GM12878 (cell line): ENCODE measurements around the gene USP36. TPM values are rescaled to one million over a fixed set of nuclear protein-coding genes. Genes with fewer than 3 reads are reported as not detected.

Experiments used
- ATAC-seq: fragments of 200-7000 bp; cut with Tn5 transposase; 3 replicates; pipeline ENCODE4 v1.9.1; 2020; ENCODE audit warnings: mild to moderate bottlenecking, moderate library complexity
- BruUV-seq: library from RNA; stranded (reverse); fragments of 400-500 nt; replicated peaks from 2 replicates; lab custom pipeline; 2021; lab: Mats Ljungman, UMichigan
- CTCF ChIA-PET: fragments of 300-600 bp; sonication (Branson Sonifier 250); formaldehyde crosslinking; extraction: SDS; loops from one replicate; lab custom pipeline; 2021; ENCODE audit warnings: inconsistent platforms; lab: Yijun Ruan, JAX
- POLR2A ChIA-PET: fragments of 350-600 bp; formaldehyde crosslinking; extraction: SDS; loops from one replicate; lab custom pipeline; 2021; ENCODE audit warnings: inconsistent platforms; lab: Charles Lee
- RAD21 ChIA-PET: fragments of 300-600 bp; sonication (Branson Sonifier 250); formaldehyde crosslinking; loops from one replicate; lab custom pipeline; 2023; ENCODE audit warnings: antibody characterized with exemption; ENCODE audit not compliant: unreplicated experiment; lab: Charles Lee
- SMC1A ChIA-PET: fragments of 300-600 bp; sonication (Branson Sonifier 250); formaldehyde crosslinking; loops from one replicate; lab custom pipeline; 2023; ENCODE audit not compliant: unreplicated experiment, uncharacterized antibody; lab: Charles Lee
- DNase-seq: peaks from one replicate; pipeline ENCODE4 v3.0.0-alpha.2; 2011; ENCODE audit warnings: low read depth, low spot score
- FAIRE-seq: peaks from 3 replicates; lab custom pipeline; 2011; peaks lifted over from hg19 to GRCh38; lab: Jason Lieb, UNC
- H2AFZ ChIP-seq: 2 replicates; pipeline ENCODE4 v1.6.0; 2011; ENCODE audit warnings: low read depth, low read length, control low read depth; ENCODE audit not compliant: control insufficient read depth
- H3K27ac ChIP-seq: 2 replicates; pipeline ENCODE4 v1.5.1; 2011; ENCODE audit warnings: control low read depth; ENCODE audit not compliant: control insufficient read depth, insufficient read depth
- H3K27me3 ChIP-seq, 2 experiments: replicated peaks in 1 of 2; 2 replicates each; pipeline versions ENCODE4 v1.6.0 to v1.6.1; 2011; ENCODE audit warnings: low read length in 1 of 2; ENCODE audit not compliant: control insufficient read depth in 2 of 2, insufficient read depth in 2 of 2
- H3K36me3 ChIP-seq, 2 experiments: 2 replicates each; pipeline ENCODE4 v1.5.1; 2011; ENCODE audit warnings: low read length in 1 of 2; ENCODE audit not compliant: control insufficient read depth in 2 of 2, insufficient read depth in 2 of 2
- H3K4me1 ChIP-seq: 2 replicates; pipeline ENCODE4 v1.6.1; 2011; ENCODE audit warnings: mild to moderate bottlenecking, low read length, moderate library complexity, mixed read lengths; ENCODE audit not compliant: control insufficient read depth, insufficient read depth
- H3K4me2 ChIP-seq: 2 replicates; pipeline ENCODE4 v1.6.0; 2011; ENCODE audit warnings: control low read depth; ENCODE audit not compliant: control insufficient read depth, insufficient read depth
- H3K4me3 ChIP-seq: fragments of 200-600 bp; sonication (generic); 2 replicates; pipeline ENCODE4 v1.5.1; 2016
- H3K79me2 ChIP-seq: 2 replicates; pipeline ENCODE4 v1.6.0; 2011; ENCODE audit warnings: low read length; ENCODE audit not compliant: control insufficient read depth, insufficient read depth
- H3K9ac ChIP-seq: 2 replicates; pipeline ENCODE4 v1.8.0; 2011; ENCODE audit warnings: low read length, control low read depth, mixed read lengths; ENCODE audit not compliant: control insufficient read depth, insufficient read depth
- H3K9me3 ChIP-seq: replicated peaks from 3 replicates; pipeline ENCODE4 v1.5.1; 2011; ENCODE audit warnings: mild to moderate bottlenecking, low read length; ENCODE audit not compliant: control insufficient read depth, insufficient read depth
- H4K20me1 ChIP-seq: 2 replicates; pipeline ENCODE4 v1.6.0; 2011; ENCODE audit not compliant: control insufficient read depth, insufficient read depth
- CHD2 ChIP-seq: IDR thresholded peaks from 2 replicates; pipeline ENCODE4 v1.6.1; 2011; ENCODE audit warnings: low read depth, low read length, improper control_type of control experiment, borderline replicate concordance
- MEF2B ChIP-seq: fragments of 450-650 bp; IDR thresholded peaks from 2 replicates; pipeline ENCODE4 v1.6.1; 2018; ENCODE audit warnings: mild to moderate bottlenecking, moderate library complexity; ENCODE audit not compliant: partially characterized antibody, poor library complexity, severe bottlenecking
- NFIC ChIP-seq: IDR thresholded peaks from 2 replicates; pipeline ENCODE4 v1.6.1; 2012; ENCODE audit warnings: low read depth, mild to moderate bottlenecking, inconsistent platforms, low read length, moderate library complexity
- NR2F1 ChIP-seq: fragments of 450-650 bp; conservative IDR thresholded peaks from 2 replicates; pipeline ENCODE4 v1.6.1; 2017; ENCODE audit warnings: mild to moderate bottlenecking
- PAX8 ChIP-seq: fragments of 450-650 bp; IDR thresholded peaks from 2 replicates; pipeline ENCODE4 v1.6.1; 2017; ENCODE audit warnings: mild to moderate bottlenecking, moderate library complexity
- POLR2AphosphoS5 ChIP-seq: IDR thresholded peaks from 2 replicates; pipeline ENCODE4 v1.6.1; 2011; ENCODE audit warnings: mild to moderate bottlenecking, low read length, inconsistent platforms
- RUNX3 ChIP-seq: IDR thresholded peaks from 2 replicates; pipeline ENCODE4 v1.6.1; 2012; ENCODE audit warnings: low read length, inconsistent platforms
- WGBS: methylation state at CpG from one replicate; pipeline ENCODE4 v1.1.6; 2016; ENCODE audit warnings: low lambda C conversion rate; ENCODE audit not compliant: insufficient replicate concordance, insufficient coverage; ENCODE audit errors: missing lambda C conversion rate; 5-methylcytosine and 5-hydroxymethylcytosine counted together
- in situ Hi-C: fragments of 300-500 bp; cut with MboI; formaldehyde crosslinking; loops from 9 replicates; pipeline ENCODE4 v1.14.3; 2018; ENCODE audit warnings: mixed read lengths
- intact Hi-C: fragments of 100-400 bp; cut with micrococcal nuclease; formaldehyde crosslinking; loops from one replicate; pipeline ENCODE4 v1.14.2; 2022; ENCODE audit not compliant: unreplicated experiment
- polyA plus RNA-seq, 11 experiments: library from polyadenylated mRNA; depleted of rRNA in 4 of 11; unstranded in 6 of 11; stranded (reverse) in 5 of 11; fragments of >200 nt; fragmentation: Nextera tagmentation in 4 of 11; fragmentation: Illumina TruSeq in 1 of 11; extraction: Ambion mirVana in 4 of 11; extraction: Trizol in 1 of 11; gene quantifications; 1 replicate in 1 of 11; 2 replicates in 10 of 11; pipeline versions ENCODE4 v1.2.1 to v1.2.3, GENCODE V29; 2011 to 2016; ENCODE audit warnings: inconsistent platforms in 2 of 11, missing spikeins in 2 of 11, low read depth in 1 of 11
- total RNA-seq, 4 experiments: library from RNA; depleted of rRNA in 3 of 4; stranded (reverse); fragments of >200 nt in 3 of 4; fragmentation: Illumina TruSeq in 1 of 4; extraction: Trizol in 1 of 4; gene quantifications; 2 replicates each; pipeline versions ENCODE4 v1.2.1 to v1.2.3, GENCODE V29; 2013 to 2021
- TF ChIP-seq, protein P1 (sequence below): fragments of 450-650 bp; IDR thresholded peaks from 2 replicates; pipeline ENCODE4 v1.6.1; 2017; ENCODE audit warnings: mild to moderate bottlenecking, low read depth, inconsistent platforms; ENCODE audit not compliant: poor library complexity, severe bottlenecking

Gene USP36
- total and polyA plus RNA-seq, 10 of the 15 experiments (the other 5 are each of a cell fraction or from before 2014, with no cell fraction given), result 7.2 to 65.7 (median 33.6) TPM

DNA sequence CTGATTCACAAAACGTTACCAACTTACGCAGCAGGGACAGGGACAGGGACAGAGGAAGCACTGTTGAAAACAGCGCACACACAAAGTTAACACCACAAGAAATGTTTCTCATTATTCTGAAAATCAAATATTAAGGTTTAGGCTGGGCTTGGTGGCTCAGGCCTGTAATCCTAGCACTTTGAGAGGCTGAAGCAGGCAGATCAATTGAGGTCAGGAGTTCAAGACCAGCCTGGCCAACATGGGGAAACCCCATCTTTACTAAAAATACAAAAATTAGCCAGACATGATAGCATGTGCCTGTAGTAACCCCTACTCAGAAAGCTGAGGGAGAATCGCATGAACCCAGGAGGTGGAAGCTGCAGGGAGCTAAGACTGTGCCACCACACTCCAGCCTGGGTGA is 62.7 kb downstream of the USP36 start:
- in situ Hi-C loops, result no loop called here
- ATAC-seq, result peak; percentile 3; the same call in 2 of the 3 replicates
- CTCF ChIA-PET, result interaction anchor here (1.3 kb wide), 1 partner anchor 10 kb away, joined by 3 read pairs; no protein-coding TSS in a partner anchor
- no peak for DNase-seq
- peak overlapping the region; percentile 97 for H3K27ac ChIP-seq
- BruUV-seq, result no TSS peak
- H2AFZ ChIP-seq, result no peak overlapping the region
- peaks cover 18% of the 10 kb centered on the region for H3K4me1 ChIP-seq
- peak overlapping the region; percentile 73 for H3K4me2 ChIP-seq
- TF ChIP-seq PAX8 (0 out of 2 replicates have a peak, but pooled peaks have one; percentile 38), NR2F1 (peak; percentile 85), NFIC (peak; percentile 7; the same call in 1 of the 2 replicates), RUNX3 (peak; percentile 48; the same call in 1 of the 2 replicates), POLR2AphosphoS5 (peak; percentile 9; the same call in 1 of the 2 replicates), CHD2 (no peak), MEF2B (no peak)
- TF ChIP-seq, protein P1, sequence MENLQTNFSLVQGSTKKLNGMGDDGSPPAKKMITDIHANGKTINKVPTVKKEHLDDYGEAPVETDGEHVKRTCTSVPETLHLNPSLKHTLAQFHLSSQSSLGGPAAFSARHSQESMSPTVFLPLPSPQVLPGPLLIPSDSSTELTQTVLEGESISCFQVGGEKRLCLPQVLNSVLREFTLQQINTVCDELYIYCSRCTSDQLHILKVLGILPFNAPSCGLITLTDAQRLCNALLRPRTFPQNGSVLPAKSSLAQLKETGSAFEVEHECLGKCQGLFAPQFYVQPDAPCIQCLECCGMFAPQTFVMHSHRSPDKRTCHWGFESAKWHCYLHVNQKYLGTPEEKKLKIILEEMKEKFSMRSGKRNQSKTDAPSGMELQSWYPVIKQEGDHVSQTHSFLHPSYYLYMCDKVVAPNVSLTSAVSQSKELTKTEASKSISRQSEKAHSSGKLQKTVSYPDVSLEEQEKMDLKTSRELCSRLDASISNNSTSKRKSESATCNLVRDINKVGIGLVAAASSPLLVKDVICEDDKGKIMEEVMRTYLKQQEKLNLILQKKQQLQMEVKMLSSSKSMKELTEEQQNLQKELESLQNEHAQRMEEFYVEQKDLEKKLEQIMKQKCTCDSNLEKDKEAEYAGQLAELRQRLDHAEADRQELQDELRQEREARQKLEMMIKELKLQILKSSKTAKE, result peak; percentile 38
- no peaks in the 10 kb centered on the region; a peak in 1 of 4 replicates for H3K36me3 ChIP-seq
- peaks cover 90% of the 10 kb centered on the region for H3K79me2 ChIP-seq
- no peaks in the 10 kb centered on the region for H3K9me3 ChIP-seq
- no peaks in the 10 kb centered on the region for H4K20me1 ChIP-seq
- FAIRE-seq, result no peak
- SMC1A ChIA-PET, result interaction anchor here (1.5 to 1.9 kb wide), 3 partner anchors 11 to 44 kb away, joined by 3 to 6 read pairs (median 5); no protein-coding TSS in a partner anchor
- peak overlapping the region; percentile 98 for H3K9ac ChIP-seq
- POLR2A ChIA-PET, result interaction anchor here (0.6 to 1.8 kb wide), 12 partner anchors 9 to 143 kb away, joined by 3 to 11 read pairs (median 4); no protein-coding TSS in a partner anchor
- WGBS, result 1% methylated on average over 4 of the region's 4 CpGs
- H3K4me3 ChIP-seq, result peak overlapping the region; percentile 53; the same call in 1 of the 2 replicates
- H3K27me3 ChIP-seq, result no peaks in the 10 kb centered on the region
- intact Hi-C loops, result loop anchor here (1.0 to 2.0 kb wide), 3 partner anchors 30 to 69 kb away; no protein-coding TSS in a partner anchor
- RAD21 ChIA-PET, result interaction anchor here (0.8 to 1.6 kb wide), 8 partner anchors 11 to 60 kb away, joined by 3 to 7 read pairs (median 4); no protein-coding TSS in a partner anchor
